ENCODE results near the gene COL20A1. TPM values are rescaled to one million over a fixed set of nuclear protein-coding genes. Genes with fewer than 3 reads are reported as not detected.
"Not testable (repeated sequence)": the region's sequence is repeated elsewhere in the genome, so short reads cannot be mapped to it uniquely, and the experiment has no call there.

The COL20A1 gene
- polyA plus RNA-seq, 3 donors = 0.26 to 1.0 (median 0.64) TPM

GRCh38 chr20:63337786-63338420, 44.9 kb downstream of the COL20A1 start:
- peak in 1 of 11 donors; percentile 52 for DNase-seq (ENCODE audit: extremely low read depth in 1 of 11, low read depth in 9 of 11, low spot score in 4 of 11)

- DNase-seq (ENCODE audit: extremely low read depth in 1 of 11, low read depth in 9 of 11, low spot score in 4 of 11) = not testable (repeated sequence)
Measured at GRCh38 chr20:63339154-63340094, 46.4 kb downstream of the COL20A1 start.

GRCh38 chr20:63340158-63340688, 47.2 kb downstream of the COL20A1 start:
- not testable (repeated sequence) for DNase-seq (ENCODE audit: extremely low read depth in 1 of 11, low read depth in 9 of 11, low spot score in 4 of 11)

GRCh38 chr20:63342561-63343459, 49.8 kb downstream of the COL20A1 start:
- DNase-seq (ENCODE audit: extremely low read depth in 1 of 11, low read depth in 9 of 11, low spot score in 4 of 11) = no peak

- DNase-seq (ENCODE audit: extremely low read depth in 1 of 11, low read depth in 9 of 11, low spot score in 4 of 11) = no peak
Measured at GRCh38 chr20:63343460-63344445, 50.8 kb downstream of the COL20A1 start.

- no peak for DNase-seq (ENCODE audit: extremely low read depth in 1 of 11, low read depth in 9 of 11, low spot score in 4 of 11)
Measured at GRCh38 chr20:63344616-63345327, 51.8 kb downstream of the COL20A1 start.

- no peak for DNase-seq (ENCODE audit: extremely low read depth in 1 of 11, low read depth in 9 of 11, low spot score in 4 of 11)
Measured at GRCh38 chr20:63345328-63346100, 52.5 kb downstream of the COL20A1 start.

- DNase-seq (ENCODE audit: extremely low read depth in 1 of 11, low read depth in 9 of 11, low spot score in 4 of 11) = no peak
Measured at GRCh38 chr20:63346131-63347080, 53.4 kb downstream of the COL20A1 start.

- no peak for DNase-seq (ENCODE audit: extremely low read depth in 1 of 11, low read depth in 9 of 11, low spot score in 4 of 11)
Measured at GRCh38 chr20:63347081-63347741, 54.2 kb downstream of the COL20A1 start.

GRCh38 chr20:63347950-63348827, 55.2 kb downstream of the COL20A1 start:
- no peak for DNase-seq (ENCODE audit: extremely low read depth in 1 of 11, low read depth in 9 of 11, low spot score in 4 of 11)

- DNase-seq (ENCODE audit: extremely low read depth in 1 of 11, low read depth in 9 of 11, low spot score in 4 of 11) = no peak
Measured at GRCh38 chr20:63348828-63349515, 56.0 kb downstream of the COL20A1 start.

- DNase-seq (ENCODE audit: extremely low read depth in 1 of 11, low read depth in 9 of 11, low spot score in 4 of 11) = no peak
Measured at GRCh38 chr20:63349516-63349895, 56.5 kb downstream of the COL20A1 start.

GRCh38 chr20:63350196-63350595, 57.2 kb downstream of the COL20A1 start:
- no peak for DNase-seq (ENCODE audit: extremely low read depth in 1 of 11, low read depth in 9 of 11, low spot score in 4 of 11)

Measured in renal cortex interstitium (tissue), 11 donors.